Kasumi-1 (cell line): ENCODE measurements around the gene CHMP6.

Source experiments
- DNase-seq, 2 experiments: peaks; one replicate each; lab custom pipeline; 2025; lab: John Stamatoyannopoulos, UW

CHMP6 gene

GRCh38 chr17:80992077-80992947, 671 bp downstream of the CHMP6 start:
- no peak for DNase-seq

DNA sequence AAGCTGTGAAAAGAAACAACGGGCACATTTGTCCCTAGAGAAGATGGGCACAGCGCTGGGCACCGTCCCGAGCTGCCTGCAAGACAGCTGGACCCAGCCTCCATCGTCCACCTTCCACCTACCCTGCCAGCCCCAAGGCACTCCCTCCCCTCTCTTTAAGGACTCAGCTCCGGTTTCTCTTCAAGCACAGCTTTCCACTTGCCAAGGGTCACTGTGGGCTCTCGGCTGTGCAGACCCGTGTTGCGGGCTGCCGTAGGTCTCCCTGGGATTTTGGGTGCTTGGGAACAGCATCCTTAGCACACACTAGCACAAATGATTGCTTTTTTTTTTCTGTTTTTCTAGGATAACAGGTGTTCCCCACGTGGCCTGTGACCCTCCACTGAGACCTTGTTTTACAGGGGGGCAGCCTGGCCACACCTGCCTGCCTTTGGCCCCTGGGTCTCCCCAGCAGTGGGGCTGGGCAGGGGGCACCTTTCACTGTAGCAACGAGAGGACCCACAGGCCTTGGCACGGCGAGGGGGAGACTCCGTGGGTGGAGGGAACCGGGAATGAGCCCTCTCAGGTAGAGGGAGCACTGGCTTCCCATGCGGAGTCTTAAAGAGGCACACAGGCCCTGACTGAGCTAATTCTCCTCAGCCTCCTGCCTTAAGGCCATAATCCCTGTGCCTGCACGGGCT, 1.4 kb downstream of the CHMP6 start:
- DNase-seq, result no peak

DNA sequence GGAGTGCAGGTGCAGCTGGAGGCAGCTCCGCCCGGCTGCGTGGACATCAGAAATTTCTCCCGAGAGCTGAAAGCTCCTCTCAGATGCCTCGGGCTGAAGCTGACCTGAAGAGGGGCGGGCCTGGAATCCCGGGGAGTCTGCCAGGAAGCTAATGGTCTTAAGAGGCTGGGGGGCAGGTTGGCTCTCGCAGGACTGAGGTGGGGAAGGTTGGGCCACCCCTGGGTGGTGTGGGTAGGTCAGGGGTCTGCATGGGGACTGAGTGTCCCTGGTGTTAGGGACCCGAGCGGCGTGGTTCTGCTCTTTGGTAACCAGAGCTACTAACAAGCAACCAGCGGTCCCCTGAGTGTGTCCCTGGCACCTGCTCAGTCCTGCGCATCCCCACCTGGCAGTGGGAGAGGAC, 3.5 kb downstream of the CHMP6 start:
- no peak for DNase-seq

- no peak for DNase-seq
Observed at GRCh38 chr17:80996422-80997305, 5.0 kb downstream of the CHMP6 start.

GRCh38 chr17:80997424-80998117, 5.9 kb downstream of the CHMP6 start:
- peak; percentile 23 to 38 for DNase-seq

DNA sequence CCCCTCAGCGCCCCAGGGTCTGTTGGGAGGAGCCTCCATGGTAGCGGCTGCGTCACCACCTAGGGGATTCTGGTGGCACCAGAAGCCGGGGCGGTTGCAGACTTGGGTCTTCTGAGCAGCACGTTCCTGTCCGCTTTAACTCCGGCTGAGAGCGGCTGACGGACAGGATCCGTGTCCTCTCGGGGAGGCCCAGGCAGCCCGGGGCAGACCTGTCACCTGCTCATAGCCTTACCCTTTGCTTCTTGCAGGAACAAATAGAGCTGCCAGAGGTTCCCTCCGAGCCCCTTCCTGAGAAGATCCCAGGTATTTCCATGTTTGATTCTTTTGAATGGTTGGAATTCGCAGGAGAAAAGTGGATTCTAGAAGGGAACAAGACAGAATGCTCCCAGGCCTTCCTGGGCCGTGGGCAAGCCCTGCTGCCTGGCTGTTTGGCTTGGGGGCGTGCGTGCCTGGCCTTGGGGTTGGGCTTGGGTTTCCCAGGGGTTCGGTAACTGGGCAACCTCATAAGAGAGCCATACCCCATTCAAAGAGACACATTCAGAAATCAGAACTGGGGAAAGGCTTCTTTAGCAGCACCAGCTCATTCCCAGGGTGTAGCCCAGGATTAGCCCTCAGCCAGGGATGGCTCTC, 6.6 kb downstream of the CHMP6 start:
- no peak for DNase-seq

DNA sequence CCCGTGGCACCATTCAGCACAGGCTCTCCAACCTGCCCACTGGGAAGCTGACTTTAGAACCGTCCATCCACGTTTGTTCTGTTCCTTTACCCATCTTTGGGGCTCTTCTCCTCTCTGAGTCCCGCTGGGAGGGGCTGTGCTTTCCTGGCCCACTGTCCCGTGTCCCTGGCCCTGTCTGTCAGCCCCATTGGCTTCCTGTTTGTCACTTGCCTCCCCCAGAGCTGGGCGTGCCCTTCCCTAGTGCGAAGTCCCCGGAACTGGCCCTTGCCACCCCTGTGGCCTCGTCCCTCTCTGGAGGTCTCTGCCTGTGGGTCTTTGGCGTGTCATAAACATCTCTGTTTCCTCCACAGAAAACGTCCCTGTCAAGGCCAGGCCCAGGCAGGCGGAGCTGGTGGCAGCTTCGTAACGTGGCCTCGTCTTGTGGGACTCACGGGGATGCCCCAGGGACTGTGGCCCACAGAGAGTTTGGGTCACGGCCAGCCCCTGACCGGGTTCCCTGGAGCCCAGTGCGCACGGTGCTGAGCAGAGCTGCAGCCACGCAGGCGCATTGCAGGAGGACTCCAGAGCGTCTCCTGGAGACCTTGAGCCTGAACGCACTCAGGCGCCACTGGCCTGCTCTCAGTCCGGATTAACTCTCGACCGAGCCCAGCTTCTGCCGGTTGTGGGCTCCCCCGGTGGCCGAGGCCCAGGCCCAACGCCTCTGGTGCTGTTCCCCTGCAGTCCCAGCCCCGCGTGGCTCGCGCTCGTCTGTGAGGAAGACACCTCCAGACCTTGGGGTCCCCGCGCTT, 7.3 kb downstream of the CHMP6 start:
- no peak for DNase-seq

- DNase-seq, result no peak
Observed at GRCh38 chr17:80999536-81000333, 8.1 kb downstream of the CHMP6 start.

DNA sequence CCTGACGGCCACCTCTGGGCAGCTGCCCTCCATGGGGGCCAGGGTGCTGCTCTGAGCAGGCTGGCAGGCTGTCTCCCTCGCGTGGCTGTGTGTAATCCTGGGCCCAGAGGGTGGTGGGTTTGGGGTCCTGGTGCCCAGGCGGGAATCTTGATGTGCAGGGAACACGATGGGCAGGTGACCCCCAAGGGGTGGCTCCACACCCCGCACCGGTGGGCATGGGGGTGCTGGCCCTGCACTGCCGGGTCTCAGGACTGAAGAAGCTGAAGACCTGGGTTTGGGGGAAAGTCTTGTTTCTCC, 8.6 kb downstream of the CHMP6 start:
- DNase-seq, result no peak

DNA sequence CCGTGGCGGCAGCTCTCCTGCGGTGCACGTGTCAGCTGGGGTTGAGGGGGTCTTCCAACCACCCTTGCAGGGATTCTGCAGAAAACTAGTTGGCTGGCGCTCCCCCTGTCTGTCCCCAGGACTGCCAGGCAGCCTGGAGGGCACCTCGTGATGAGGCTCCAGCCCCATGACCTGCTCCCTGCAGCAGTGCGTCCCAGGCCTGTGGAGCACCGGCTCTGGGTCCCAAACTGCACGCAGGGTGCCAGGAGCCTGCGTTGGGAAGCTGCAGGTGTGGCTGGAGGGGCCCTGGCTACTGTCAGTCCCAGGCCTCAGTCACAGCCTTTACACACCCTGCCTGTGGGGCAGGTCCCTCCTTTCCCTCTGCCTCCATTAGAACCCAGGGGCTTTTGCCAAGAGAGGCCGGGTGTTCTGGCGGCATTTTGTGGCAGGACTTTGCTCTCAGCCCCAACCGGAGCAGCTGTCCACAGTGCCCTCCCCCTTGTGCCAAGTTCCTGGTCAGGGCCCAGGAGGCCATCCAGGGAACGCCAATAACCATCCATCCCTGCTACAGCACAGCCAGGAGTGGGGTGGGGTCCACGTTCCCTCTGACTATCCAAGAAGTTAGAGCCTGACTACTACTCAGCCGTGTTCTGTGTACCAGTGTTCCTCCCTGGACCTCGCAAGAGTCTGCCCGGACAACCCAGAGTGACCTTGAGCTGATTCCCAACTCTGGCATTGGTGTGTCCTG, 9.2 kb downstream of the CHMP6 start:
- no peak for DNase-seq

- DNase-seq, result no peak
Observed at GRCh38 chr17:81002013-81002384, 10.4 kb downstream of the CHMP6 start.

DNA sequence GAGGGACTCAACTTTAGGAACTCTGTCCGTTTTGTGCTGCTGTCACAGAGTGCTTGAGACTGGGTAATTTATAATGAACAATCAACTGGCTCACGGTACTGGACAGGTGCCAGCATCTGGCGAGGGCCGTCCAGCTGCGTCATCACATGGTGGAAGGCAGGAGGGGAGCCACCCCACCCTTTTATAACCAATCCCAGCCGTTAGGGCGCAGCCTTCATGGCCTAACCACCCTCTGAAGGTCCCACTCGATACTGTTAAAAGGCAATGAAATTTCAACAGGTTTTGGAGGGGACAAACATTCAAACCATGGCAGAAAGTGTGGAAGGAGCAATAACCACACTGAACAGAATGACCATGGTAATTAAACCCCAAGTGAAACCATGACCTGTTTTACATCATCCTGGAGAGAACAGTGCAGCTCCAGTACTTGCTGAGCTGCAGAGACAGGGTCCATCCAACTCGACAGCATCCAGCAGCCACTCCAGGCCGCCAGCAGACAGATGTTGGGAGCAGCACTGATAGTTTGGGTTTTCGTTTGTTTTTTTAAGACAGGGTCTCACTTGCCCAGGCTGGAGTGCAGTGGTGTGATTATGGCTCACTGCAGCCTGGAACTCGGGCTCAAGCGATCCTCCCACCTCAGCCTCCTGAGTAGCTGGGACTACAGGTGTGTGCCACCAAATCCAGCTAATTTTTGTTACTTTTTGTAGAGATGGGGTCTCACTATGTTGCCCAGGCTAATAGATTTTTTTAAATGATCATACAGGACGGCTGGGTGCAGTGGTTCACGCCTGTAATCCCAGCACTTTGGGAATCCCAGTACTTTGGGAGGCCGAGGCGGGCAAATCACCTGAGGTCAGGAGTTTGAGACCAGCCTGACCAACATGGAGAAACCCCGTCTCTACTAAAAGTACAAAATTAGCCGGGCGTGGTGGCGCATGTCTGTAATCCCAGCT, 11.0 kb downstream of the CHMP6 start:
- no peak for DNase-seq

- peak in 1 of 2 experiments; percentile 22 for DNase-seq
Observed at GRCh38 chr17:81003711-81004475, 12.3 kb downstream of the CHMP6 start.

GRCh38 chr17:81006891-81007290, 15.2 kb downstream of the CHMP6 start:
- DNase-seq, result no peak

- no peak for DNase-seq
Observed at GRCh38 chr17:81008140-81008539, 16.5 kb downstream of the CHMP6 start.

DNA sequence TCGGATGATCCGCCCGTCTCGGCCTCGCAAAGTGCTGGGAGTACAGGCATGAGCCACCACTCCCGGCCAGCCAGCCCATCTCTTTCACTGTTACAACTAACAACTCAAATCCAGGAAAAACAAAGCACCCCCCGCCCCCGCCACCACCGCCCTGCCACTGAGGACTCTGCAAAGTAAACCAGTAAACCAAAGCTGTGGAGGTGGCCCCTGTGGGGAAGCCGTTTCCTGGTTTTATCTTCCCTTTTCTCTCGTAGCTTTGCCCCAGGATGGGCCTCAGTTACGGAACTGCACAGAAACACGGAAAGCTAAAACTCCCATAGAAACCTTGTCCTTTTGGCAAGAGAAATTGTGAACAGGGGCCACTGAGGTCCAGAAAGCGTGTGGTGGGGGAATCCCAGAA, 17.5 kb downstream of the CHMP6 start:
- DNase-seq, result peak; percentile 82 to 87

GRCh38 chr17:81010935-81011334, 19.3 kb downstream of the CHMP6 start:
- no peak for DNase-seq
